ENCODE results near the gene RPL27.
"Not testable (repeated sequence)": the region's sequence is repeated elsewhere in the genome, so short reads cannot be mapped to it uniquely, and the experiment has no call there.

The RPL27 gene

DNA sequence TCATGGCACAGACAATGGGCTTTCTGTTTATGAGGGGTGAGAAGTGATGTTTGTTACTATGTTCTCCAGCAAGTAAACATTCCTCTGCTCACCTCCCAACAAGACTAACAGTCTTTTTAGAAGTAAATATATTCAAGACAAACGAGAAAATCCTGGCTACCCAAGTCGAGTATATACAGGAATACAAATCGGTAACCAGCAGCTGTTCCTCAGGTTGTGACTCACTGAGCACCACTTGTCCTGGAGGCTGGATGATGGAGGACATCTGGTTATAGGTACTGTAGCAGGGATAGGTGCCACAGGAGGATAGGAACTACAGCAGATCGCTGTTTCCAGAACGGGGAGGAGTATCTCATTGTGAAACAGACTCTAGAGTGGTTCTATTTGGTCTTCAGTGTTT, 5.3 kb upstream of the RPL27 start:
- no peak for DNase-seq (ENCODE audit: low read depth in 1 of 2, low spot score in 1 of 2)

DNA sequence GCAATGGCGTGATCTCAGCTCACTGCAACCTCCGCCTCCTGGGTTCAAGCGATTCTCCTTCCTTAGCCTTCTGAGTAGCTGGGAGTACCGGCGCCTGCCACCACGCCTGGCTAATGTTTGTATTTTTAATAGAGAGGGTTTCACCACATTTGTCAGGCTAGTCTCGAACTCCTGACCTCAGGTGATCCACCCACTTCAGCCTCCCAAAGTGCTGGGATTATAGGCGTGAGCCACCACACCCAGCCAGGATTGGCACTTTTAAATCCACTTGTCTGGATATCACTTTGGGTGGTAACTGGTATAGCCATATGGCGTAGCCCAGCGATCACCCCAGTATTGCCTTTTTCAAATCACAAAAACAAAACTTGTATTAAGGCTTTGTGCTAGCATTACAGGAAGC, 4.3 kb upstream of the RPL27 start:
- DNase-seq (ENCODE audit: low read depth in 1 of 2, low spot score in 1 of 2), result not testable (repeated sequence)

DNA sequence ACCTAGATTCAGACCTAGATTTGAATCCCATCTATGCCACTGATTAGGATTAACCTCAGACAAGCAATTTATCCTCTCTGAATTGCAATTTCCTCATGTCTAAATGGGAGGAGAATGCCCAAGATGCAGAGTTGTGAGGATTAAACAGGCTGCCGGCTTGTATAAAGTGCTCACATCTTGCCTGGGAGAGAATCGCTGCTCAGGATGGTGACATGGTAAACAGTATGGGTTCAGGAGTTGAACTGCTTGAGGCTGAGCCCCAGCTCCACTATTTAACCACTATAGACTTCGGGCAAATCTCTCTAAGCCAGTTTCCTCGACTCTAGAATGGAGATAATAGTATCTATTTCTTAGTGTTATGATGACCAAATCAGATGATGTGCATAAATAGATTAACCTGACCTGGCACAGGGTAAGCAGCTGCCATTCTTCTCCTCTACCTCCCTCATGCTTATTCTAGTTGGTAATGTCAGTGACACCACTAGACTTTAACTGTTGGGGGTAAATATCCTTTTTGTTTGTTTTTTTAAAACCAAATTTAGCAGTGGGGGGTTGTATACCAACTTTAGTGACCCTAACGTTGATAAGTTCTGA, 732 bp upstream of the RPL27 start:
- no peak for DNase-seq (ENCODE audit: low read depth in 1 of 2, low spot score in 1 of 2)

DNA sequence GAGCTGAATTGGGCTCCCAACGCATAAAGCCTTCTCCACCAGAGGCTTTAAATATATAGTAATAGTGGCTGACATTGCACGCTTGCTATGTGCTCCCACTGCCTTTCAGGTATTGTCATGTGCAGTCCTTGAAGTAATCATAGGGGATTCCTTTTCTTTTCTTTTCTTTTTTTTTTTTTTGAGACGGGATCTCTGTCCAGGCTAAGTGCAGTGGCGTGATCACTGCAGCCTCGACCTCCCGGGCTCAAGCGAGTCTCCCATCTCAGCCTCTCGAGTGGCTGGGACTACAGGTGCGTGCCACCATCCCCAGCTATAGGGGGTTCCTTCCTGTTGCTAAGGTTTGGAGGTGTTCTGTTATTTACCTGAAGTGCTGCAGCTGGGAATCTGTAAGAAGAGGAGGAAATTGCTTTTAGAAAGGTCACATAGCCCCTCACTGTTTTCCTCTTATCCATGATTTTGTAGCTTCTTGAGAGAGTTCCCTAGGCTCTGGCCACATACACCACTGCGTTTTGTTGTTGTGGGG, 845 bp downstream of the RPL27 start:
- DNase-seq (ENCODE audit: low read depth in 1 of 2, low spot score in 1 of 2), result no peak

DNA sequence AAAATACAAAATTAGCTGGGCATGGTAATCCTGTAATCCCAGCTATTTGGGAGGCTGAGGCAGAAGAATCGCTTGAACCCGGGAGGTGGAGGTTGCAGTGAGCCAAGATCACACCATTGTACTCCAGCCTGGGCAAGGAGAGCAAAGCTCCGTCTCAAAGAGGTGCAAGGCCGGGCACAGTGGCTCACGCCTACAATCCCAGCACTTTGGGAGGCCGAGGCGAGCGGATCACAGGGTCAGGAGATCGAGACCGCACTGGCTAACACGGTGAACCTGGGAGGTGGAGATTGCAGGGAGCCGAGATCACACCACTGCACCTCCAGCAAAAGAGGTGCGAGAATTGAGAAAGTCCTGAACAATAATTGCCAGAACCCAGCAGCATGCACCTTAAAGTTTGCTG, 2.7 kb downstream of the RPL27 start:
- DNase-seq (ENCODE audit: low read depth in 1 of 2, low spot score in 1 of 2), result not testable (repeated sequence)

DNA sequence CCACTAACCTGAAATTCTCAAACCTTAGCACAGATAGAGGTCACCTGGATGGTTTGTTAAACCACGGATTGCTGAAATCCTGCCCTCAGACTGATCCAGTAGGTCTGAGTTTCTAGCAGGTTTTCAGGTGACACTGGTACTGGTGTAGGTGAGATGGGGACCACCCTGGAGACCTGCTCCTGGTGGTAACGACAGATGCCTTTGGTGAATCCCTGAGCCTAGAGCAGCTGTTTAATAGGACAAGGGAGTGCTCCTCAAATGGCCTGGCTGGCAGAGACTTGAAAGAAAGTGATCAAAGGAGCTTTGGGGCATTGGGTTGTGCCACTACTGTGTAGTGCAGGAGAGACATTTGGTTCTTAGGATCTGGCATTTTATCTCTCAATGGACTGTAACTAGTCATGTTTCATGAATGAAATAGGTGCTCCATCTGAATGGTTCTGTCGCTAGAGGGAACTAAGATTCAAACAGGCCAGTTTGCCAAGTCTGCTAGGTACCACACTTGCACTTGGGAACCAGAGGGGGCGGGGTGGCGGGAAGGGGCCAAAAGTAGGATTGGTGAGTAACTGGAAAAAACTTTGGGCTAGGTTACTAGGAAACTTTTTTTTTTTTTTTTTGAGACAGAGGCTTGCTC, 5.4 kb downstream of the RPL27 start:
- no peak for DNase-seq (ENCODE audit: low read depth in 1 of 2, low spot score in 1 of 2)

DNA sequence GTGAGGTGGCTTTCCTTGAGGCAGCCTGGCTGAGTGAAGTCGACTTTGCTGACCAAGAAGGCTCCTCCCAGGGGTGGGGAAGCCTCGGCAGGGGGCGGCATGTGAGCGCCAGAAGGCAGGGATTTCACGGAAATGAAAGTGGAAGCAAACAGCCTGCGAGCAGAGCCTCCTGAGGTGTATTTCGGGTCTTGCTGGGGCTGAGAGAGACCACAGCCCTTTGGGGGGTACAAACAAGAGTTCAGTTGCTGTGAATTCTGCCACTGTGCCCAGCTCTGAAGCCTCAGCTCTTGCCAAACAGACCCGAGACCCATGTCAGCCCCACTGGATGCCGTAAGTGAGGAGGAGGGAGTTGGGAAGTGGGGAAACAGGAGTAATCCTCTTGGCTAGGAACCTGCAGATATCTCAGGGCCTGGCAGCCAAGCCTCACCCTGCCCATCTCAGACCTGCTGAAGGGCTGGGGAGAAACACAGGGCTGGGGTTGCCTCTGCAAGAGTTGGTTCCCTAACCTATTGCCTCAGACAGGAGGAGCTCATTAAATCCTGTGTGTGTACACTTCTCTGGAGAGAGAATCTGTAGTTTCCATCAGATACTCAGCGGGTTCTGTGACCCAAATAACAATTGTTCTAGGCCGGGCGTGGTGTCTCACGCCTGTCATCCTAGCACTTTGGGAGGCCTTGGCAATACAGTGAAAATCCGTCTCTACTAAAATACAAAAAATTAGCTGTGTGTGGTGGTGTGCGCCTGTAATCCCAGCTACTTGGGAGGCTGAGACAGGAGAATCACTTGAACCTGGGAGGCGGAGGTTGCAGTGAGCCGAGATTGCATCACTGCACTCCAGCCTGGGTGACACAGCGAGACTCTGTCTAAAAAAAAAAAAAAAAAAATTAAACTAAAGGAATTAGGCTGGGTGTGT, 8.7 kb downstream of the RPL27 start, which contains the start of gene IFI35:
TSS of gene IFI35 (plus strand) at position 146 of the 913 bp plus-strand sequence. CDS start at position 310, 164 bp downstream.
- peak; percentile 68 to 77 for DNase-seq (ENCODE audit: low read depth in 1 of 2, low spot score in 1 of 2)

DNA sequence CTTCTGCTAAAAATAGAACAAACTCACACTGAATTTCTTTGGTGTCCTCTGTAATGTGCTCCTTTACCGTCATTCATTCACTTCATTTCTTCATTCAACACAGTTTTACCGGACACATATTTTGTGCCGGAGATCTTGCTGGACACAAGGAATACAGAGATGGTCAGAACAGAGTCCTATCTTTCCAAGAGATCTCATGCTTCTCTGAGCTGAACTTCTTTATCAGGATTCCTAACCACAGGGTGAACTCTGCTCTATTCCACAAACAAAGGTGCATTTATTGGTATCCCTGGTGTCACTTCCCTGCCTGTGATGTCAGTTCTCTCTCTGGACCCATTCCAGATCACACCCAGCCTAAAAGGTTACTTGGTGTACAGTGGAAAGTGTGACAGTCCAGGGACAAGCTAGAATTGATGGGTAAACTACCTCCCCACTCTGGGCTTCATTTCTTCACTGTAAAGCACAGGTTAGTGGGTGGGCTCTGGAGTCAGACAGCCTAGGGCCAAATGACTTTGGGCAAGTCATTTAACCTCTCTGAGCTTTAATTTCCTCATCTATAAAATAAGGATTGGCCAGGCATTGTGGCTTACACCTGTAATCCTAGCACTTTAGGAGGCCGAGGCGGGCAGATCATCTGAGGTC, 12.6 kb downstream of the RPL27 start:
- DNase-seq (ENCODE audit: low read depth in 1 of 2, low spot score in 1 of 2), result no peak

DNA sequence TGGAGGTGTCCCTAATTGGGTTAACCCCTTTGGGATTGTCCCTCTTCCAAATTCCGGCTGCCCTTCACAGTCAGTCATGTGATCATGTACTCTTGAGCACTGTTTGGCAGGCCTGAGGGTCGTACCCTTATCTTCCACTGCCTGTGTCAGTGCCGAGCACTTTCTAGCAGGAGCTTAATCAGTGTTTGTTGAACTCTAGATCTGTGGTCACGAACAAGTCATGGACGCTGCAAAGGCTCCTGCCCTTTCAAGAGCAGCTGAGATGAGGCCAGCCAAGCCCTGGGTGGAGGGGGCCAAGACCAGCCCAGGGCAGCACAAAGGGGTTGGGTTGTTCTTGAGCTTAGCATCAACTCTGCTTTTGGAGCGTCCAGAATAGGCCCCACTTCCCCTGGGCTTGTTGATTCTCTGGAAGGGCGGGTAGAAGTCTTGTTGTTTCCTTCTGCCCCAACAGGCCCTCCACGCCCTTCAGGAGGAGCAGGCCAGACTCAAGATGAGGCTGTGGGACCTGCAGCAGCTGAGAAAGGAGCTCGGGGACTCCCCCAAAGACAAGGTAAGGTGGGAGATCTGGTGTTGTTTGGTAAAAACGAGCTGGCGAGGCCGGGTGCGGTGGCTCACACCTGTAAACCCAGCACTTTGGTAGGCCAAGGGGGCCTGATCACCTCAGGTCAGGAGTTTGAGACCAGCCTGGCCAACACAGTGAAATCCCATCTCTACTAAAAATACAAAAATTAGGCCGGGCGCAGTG, 13.7 kb downstream of the RPL27 start:
- no peak for DNase-seq (ENCODE audit: low read depth in 1 of 2, low spot score in 1 of 2)

DNA sequence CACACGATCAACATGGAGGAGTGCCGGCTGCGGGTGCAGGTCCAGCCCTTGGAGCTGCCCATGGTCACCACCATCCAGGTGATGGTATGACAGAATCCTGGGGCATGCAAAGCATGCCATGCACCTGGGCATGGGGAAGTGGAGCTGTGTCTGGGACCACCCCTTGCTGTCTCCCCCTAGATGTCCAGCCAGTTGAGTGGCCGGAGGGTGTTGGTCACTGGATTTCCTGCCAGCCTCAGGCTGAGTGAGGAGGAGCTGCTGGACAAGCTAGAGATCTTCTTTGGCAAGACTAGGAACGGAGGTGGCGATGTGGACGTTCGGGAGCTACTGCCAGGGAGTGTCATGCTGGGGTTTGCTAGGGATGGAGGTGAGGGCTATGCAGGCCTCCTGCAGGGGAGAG, 15.1 kb downstream of the RPL27 start:
- DNase-seq (ENCODE audit: low read depth in 1 of 2, low spot score in 1 of 2), result no peak

DNA sequence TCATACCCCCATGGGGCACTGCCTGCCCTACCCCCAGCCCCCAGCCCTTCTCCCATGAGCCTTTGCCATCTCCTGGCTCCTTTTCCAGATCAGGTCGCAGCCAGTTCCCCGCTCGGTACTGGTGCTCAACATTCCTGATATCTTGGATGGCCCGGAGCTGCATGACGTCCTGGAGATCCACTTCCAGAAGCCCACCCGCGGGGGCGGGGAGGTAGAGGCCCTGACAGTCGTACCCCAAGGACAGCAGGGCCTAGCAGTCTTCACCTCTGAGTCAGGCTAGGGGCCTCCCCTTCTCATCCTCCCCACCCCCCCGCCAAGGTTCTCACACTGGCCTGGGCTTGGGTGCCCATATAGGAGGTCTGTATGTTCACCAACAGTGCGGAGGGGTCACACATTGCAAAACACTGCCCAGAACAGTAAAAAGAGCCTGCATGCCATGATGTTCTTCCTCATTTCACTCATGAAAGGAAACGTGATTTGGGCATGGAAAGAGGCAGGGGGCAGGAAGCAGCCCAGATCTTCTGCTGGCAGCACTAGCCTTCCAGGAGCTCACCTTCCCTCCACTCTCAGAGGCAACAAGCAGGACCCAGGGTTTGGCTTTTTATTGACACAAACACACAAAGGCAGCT, 15.9 kb downstream of the RPL27 start:
- DNase-seq (ENCODE audit: low read depth in 1 of 2, low spot score in 1 of 2), result no peak

DNA sequence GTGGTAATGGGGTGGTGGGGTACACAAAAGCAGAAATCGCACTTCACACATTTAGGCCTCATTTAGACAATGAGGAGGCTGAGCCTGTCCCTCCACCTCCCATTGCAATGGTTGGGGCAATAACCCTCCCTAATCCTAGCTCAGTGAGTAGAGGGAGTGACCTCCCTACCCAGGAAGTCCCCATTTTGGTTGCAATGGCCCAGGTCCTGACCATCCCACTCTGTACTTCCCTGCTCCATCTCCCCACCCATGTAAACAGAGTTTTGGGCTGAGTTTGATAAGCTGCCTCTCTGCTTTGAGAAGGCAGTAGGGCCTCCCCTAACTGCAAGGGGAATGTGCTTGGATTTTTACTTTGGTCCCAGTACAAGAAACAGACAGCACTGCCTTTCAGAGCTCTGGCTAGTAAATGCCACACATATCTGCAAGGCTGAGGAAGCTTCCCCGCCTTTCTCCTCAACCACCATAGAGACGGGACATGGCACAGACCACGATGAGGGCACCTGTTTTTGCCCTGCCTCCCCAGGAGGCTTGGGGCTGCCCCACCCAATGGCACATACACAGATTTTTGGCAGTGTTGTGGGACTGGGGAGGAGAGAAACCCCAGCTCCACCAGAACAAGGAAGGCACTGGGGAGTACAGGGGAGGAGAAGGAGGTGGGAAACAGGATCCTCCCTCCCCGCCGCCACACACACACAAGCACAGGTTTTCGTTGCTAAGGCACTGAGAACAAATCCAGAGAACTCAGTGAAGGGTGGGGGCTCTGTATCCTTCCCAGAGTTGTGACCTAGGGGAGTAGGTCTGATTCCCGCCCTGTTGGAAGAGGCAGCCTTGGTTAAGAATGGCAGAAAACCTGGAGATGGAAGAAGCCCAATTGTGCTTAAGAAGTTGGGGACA, 16.7 kb downstream of the RPL27 start:
- DNase-seq (ENCODE audit: low read depth in 1 of 2, low spot score in 1 of 2), result no peak

DNA sequence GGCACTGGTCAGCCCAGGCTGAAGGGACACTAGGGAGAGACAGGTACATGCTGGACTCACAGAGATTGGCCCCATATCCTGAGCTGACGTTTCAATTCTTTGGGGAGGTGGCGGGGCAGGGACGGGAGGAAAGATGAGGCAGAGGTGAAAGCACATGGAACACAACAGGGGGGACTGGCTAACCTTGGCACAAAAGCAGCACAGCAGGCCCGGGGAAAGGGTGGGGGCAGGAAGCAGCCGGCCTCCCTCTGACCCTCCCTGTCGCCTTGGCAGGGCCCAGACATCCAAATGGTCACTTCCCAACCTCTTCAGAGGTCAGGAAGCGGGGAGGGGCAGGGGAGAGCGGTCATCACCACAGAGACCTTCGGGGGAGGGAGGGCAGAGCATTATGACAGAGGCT, 17.4 kb downstream of the RPL27 start:
- DNase-seq (ENCODE audit: low read depth in 1 of 2, low spot score in 1 of 2), result no peak

DNA sequence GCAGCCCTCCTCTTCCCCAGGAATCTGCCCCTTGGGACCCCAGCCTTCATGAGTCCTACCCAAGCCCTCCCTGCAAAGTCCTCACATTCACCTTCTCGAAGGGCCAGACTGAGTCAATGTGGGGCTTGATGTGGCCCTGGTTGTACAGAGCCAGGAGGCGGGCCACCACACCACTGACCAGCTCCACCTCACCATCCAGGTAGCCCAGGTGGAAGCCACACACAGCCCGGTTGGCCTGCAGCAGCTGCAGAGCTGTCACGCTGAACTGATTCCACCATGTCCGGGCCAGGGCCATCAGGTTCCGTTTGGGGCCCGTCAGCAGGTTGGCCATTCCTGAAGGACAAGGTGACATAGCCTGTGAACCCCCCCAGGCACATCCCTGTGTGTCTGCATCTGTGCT, 18.0 kb downstream of the RPL27 start:
- DNase-seq (ENCODE audit: low read depth in 1 of 2, low spot score in 1 of 2), result no peak

DNA sequence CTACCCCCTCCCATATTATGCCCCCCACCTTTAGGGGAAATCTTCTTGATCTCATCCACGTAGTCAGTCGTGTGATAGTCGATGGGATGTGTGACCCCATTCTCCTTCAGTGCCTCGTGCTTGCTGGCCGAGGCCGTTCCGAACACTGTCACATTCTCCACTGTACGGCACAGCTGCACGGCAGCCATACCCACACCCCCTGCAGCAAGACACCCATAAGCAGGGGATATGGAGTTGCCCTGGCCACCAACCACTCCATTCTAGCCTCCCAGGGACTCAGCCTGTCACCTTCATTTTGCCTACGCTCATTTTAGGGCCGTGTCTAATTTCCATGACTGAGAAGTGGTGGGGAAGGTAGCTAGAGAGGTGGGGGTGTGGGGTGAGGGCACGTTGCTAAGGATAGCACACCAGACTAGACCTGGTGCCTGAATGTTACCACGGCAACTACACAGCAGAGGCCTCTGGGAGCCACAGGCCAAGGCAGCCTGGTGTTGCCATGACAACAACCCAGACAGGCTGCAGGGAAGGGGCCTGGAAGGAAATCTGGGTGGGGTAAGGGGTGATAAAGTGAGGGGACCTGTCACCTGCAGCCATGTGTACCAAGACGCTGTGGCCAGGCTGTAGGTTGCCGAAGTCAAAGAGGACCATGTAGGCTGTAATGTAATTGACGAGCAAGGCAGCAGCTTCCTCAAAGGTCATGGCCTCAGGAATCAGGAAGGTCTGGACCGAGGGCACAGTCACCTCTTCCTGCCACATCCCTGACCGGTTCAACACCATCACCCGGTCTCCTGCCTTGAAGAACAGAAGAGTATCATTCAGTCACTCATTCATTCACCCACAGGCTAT, 20.0 kb downstream of the RPL27 start:
- no peak for DNase-seq (ENCODE audit: low read depth in 1 of 2, low spot score in 1 of 2)

DNA sequence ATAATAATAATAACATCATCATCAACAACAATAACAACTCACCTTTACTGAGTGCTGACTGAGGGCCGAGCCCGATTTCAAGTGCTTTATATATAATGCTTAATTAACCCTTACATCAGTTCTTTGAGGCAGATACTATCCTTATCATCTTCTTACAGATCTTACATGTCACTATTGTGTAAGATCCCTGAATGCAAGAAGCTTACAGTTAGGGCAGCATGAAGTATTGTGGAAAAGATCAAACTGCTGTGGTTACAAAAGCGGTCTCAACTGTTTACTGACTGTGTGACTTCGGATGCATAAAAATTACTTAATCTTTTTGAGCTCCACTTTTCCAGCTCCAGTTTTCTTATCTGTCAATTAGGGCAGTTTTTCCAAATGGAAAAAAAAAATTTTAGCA, 20.7 kb downstream of the RPL27 start:
- DNase-seq (ENCODE audit: low read depth in 1 of 2, low spot score in 1 of 2), result no peak

DNA sequence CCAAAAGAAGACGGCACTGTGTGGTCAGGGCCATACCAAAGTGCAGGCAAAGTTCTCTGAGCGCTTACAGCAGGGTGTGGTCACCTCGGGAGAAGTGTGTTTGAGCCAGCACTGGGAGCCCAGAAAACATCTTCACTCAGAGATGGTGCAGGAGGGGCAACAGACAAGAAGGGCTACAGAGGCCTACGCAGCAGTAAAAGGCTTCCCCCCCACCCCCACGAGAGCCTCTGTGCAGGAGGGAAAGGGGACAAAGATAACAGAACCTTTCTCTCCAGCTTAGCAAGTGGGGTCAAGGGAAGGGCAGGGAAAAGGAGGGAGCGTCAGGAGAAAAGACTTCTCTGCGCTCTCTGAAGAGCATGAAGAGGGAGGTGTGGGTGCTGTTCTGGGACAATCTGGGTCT, 21.2 kb downstream of the RPL27 start:
- DNase-seq (ENCODE audit: low read depth in 1 of 2, low spot score in 1 of 2), result no peak

DNA sequence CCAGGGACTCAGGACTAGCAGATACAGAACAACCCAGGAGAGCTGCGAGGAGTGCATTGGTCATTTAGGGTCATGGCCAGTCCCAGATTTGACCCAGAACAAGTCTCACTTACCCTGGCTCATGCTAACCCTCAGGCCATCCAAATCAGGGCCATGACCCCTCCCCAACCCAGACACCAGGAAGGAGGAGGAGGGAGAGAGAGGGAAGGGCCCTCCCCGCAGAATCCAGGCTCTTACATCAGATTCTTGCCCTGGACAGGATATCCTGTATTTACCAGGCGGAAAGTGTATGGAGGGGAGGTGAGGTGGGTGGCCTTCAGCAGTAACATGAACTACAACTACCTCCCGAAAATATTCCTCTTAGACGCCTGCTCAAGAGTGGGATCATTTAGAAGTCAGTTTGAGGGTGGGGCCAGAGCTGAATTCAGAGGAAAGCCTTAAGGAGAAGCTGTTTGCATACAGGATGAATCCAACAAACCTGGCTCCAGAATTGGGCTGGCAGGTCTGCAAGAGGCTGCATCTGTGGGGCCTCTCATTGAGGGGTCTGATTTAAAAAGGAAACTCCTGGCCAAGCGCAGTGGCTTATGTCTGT, 21.9 kb downstream of the RPL27 start:
- no peak for DNase-seq (ENCODE audit: low read depth in 1 of 2, low spot score in 1 of 2)

All from activated T-helper 1 cell treated with anti-CD3 and anti-CD28 coated beads, Interleukin-2, amount 50 U/mL, for 16 hours (primary cell).